Osteocyte (in vitro differentiated cells): ENCODE measurements around the gene ATG4A. TPM values are rescaled to one million over a fixed set of nuclear protein-coding genes. Genes with fewer than 3 reads are reported as not detected.

Experiments
- DNase-seq: peaks from one replicate; pipeline ENCODE4 v3.0.0; 2021; ENCODE audit warnings: mixed read lengths; ENCODE audit not compliant: unreplicated experiment; ENCODE audit errors: extremely low spot score
- H3K27ac Mint-ChIP-seq: one replicate; pipeline ENCODE4 v1.8.0; 2021; ENCODE audit warnings: mild to moderate bottlenecking, mixed read lengths; ENCODE audit not compliant: unreplicated experiment
- H3K27me3 Mint-ChIP-seq: one replicate; pipeline ENCODE4 v1.8.0; 2021; ENCODE audit warnings: mixed read lengths; ENCODE audit not compliant: unreplicated experiment
- H3K36me3 Mint-ChIP-seq: one replicate; pipeline ENCODE4 v1.8.0; 2021; ENCODE audit warnings: mixed read lengths; ENCODE audit not compliant: unreplicated experiment
- H3K4me1 Mint-ChIP-seq: one replicate; pipeline ENCODE4 v1.8.0; 2021; ENCODE audit warnings: mixed read lengths; ENCODE audit not compliant: unreplicated experiment
- H3K4me3 Mint-ChIP-seq: one replicate; pipeline ENCODE4 v1.8.0; 2021; ENCODE audit warnings: mild to moderate bottlenecking, moderate library complexity, mixed read lengths; ENCODE audit not compliant: unreplicated experiment
- H3K9me3 Mint-ChIP-seq: one replicate; pipeline ENCODE4 v1.8.0; 2021; ENCODE audit warnings: mixed read lengths; ENCODE audit not compliant: unreplicated experiment
- long read RNA-seq: library from polyadenylated mRNA; unstranded; transcript quantifications from one replicate; pipeline ENCODE4 v2.0.0, GENCODE V29; 2021
- total RNA-seq: library from RNA; stranded (reverse); gene quantifications from 2 replicates; pipeline ENCODE4 v1.2.1, GENCODE V29; 2021
- TF ChIP-seq, protein P1 (sequence below): fragments of 200-600 bp; sonication (generic); IDR thresholded peaks from 2 replicates; pipeline ENCODE4 v1.5.0; 2021; ENCODE audit warnings: antibody characterized with exemption, mild to moderate bottlenecking, moderate library complexity

ATG4A gene, protein sequence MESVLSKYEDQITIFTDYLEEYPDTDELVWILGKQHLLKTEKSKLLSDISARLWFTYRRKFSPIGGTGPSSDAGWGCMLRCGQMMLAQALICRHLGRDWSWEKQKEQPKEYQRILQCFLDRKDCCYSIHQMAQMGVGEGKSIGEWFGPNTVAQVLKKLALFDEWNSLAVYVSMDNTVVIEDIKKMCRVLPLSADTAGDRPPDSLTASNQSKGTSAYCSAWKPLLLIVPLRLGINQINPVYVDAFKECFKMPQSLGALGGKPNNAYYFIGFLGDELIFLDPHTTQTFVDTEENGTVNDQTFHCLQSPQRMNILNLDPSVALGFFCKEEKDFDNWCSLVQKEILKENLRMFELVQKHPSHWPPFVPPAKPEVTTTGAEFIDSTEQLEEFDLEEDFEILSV
- total RNA-seq, result 12.3 and 14.2 TPM in 2 replicates
- long read RNA-seq, transcript ATG4A-204 (14 exons, 2,501 nt), result minor isoform, 6 of 152 reads
- long read RNA-seq, transcript ATG4A-203 (13 exons, 2,315 nt), result major isoform, 123 of 152 reads
- long read RNA-seq, partial matches to known transcripts, result 8 of 152 reads
- long read RNA-seq, other reads (novel, unspliced or antisense), result 14 of 152 reads

DNA sequence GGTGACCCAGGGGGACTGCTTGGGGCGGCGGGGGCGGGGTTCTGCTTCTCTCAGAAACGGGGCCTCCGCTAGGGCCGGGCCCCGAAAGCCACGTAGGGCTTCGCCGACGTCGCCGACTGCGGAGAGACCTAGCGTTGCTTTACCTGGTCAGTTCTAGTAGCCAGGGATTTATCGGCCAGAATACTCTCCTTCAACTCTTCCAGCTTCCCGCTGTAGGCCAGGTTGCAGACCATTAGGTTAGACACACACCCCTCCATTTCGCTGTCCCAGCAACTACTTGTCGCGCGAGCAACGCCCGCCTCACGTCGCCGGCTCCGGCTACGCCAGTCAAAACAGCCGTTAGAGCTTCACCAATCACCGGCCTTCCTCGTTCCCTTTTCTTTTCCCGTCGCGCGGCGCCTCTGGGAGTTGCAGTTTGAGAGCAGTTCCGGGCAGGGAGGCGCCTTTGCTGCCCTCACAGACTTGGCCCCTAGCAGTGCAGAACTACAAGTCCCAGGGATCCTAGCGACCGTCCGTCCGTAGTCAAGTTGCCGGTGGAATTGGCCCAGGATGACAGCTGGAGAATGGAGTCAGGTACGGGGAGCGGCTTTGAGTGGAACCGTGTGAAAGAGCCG is at the start of gene ATG4A, which contains the start of gene PSMD10:
ATG4A (plus strand) TSS at position 515 of the 614 bp plus-strand sequence; CDS start at position 564, 49 bp downstream.
PSMD10 (minus strand) TSS at position 279 of the 614 bp plus-strand sequence; CDS start at position 257, 22 bp downstream.
- H3K27me3 Mint-ChIP-seq, result no peaks in the 10 kb centered on the region

DNA sequence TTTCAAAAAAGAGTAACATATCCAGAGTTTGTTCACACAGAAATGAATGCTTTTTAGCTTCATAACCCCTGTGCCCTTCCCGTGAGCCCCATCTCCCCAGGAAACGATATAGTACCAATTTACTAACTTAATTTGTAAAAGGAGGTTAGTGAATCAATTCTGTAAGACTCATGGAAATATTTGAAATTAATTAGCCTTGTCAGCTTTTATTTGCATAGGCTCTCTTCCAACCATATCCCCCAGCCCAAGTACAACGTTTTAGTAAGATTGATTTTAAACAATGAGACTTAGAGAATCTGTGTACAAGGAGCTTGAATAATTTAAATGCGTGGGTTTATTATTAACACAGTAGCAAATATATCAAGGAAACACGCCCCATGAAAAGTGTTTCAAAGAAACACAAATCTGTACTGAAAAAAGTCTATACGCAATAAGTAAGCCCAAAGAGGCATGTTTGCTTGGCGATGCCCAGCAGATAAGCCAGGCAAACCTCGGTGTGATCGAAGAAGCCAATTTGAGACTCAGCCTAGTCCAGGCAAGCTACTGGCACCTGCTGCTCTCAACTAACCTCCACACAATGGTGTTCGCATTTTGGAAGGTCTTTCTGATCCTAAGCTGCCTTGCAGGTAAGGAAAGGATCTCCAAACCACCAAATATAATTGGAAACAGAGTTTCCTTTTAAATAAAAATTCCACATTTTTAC is 46.9 kb upstream of the ATG4A start, which contains the start of gene VSIG1:
VSIG1 (plus strand) TSS at position 512 of the 703 bp plus-strand sequence; CDS start at position 578, 66 bp downstream.
- no peak for DNase-seq
- Mint-ChIP-seq H3K27ac (no peak within 1 kb of the TSS), H3K4me3 (no peak within 1 kb of the TSS), H3K36me3 (no peaks in the 10 kb centered on the region), H3K4me1 (no peaks in the 10 kb centered on the region), H3K9me3 (no peaks in the 10 kb centered on the region), H3K27me3 (peaks cover 20% of the 10 kb centered on the region)
- TF ChIP-seq, protein P1, sequence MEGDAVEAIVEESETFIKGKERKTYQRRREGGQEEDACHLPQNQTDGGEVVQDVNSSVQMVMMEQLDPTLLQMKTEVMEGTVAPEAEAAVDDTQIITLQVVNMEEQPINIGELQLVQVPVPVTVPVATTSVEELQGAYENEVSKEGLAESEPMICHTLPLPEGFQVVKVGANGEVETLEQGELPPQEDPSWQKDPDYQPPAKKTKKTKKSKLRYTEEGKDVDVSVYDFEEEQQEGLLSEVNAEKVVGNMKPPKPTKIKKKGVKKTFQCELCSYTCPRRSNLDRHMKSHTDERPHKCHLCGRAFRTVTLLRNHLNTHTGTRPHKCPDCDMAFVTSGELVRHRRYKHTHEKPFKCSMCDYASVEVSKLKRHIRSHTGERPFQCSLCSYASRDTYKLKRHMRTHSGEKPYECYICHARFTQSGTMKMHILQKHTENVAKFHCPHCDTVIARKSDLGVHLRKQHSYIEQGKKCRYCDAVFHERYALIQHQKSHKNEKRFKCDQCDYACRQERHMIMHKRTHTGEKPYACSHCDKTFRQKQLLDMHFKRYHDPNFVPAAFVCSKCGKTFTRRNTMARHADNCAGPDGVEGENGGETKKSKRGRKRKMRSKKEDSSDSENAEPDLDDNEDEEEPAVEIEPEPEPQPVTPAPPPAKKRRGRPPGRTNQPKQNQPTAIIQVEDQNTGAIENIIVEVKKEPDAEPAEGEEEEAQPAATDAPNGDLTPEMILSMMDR, result no peak

More for the DNA sequence above, at the start of gene ATG4A, which contains the start of gene PSMD10:
- Mint-ChIP-seq H3K4me1 (peaks cover 13% of the 10 kb centered on the region), H3K4me3 (no peak within 1 kb of the TSS), H3K9me3 (no peaks in the 10 kb centered on the region), H3K36me3 (peaks cover 11% of the 10 kb centered on the region), H3K27ac (no peak within 1 kb of the TSS)
- DNase-seq, result peak; percentile 99
- TF ChIP-seq, protein P1, result peak; percentile 10

DNA sequence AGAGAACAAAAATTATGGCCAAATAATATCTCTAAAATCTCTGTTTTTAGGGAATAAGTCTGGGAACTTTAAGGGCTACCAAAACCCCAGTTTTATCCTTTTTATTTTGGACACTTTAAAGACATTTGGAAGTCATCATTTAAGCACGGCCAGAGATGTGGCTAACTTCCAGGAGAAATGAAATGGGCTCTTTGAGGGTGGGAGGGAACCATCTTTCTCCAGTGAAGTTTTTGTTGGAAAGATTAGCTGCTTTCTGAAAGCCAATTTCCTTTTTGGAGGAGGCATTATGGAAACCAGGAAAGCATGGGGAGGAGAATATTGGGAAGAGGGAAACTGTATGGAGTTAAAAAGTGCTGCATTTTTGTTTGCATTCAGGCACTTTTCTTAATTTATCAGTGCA is 41.9 kb upstream of the ATG4A start:
- H3K9me3 Mint-ChIP-seq, result no peaks in the 10 kb centered on the region
- no peaks in the 10 kb centered on the region for H3K4me1 Mint-ChIP-seq
- no peak overlapping the region for H3K27ac Mint-ChIP-seq
- H3K27me3 Mint-ChIP-seq, result peaks cover 36% of the 10 kb centered on the region
- H3K4me3 Mint-ChIP-seq, result no peak overlapping the region
- DNase-seq, result no peak
- TF ChIP-seq, protein P1, result no peak
- no peaks in the 10 kb centered on the region for H3K36me3 Mint-ChIP-seq

DNA sequence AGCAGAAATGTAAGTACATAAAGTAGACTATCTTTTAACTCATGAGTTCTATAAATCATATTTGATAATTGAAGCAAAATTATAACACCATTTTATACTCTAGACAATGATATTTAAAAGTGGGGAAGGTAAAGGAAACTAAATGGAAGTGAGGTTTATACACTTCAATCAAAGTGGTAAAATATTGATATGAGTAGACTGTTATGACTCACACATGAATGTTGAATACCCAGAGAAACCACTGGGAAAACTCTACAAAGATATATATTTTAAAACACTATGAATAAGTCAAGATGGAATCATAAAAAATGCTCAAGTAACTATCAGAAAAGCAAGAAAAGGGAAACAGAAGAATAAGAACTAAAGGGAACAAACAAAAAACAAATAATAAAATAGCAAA is 38.4 kb upstream of the ATG4A start:
- Mint-ChIP-seq H3K36me3 (no peaks in the 10 kb centered on the region), H3K27ac (no peak overlapping the region), H3K4me1 (no peaks in the 10 kb centered on the region), H3K4me3 (no peak overlapping the region), H3K27me3 (peaks cover 54% of the 10 kb centered on the region), H3K9me3 (no peaks in the 10 kb centered on the region)
- TF ChIP-seq, protein P1, result no peak
- no peak for DNase-seq
